Epithelial cell of proximal tubule (primary cell): Measurements from ENCODE around the gene TES. TPM values are rescaled to one million over a fixed set of nuclear protein-coding genes. Genes with fewer than 3 reads are reported as not detected.
"Not testable (repeated sequence)": the region's sequence is repeated elsewhere in the genome, so short reads cannot be mapped to it uniquely, and the experiment has no call there.

ENCODE experiments used
- DNase-seq: peaks from one replicate; pipeline ENCODE4 v3.0.0-alpha.2; 2011; ENCODE audit warnings: low read depth
- H3K4me3 ChIP-seq: 2 replicates; pipeline ENCODE4 v1.5.1; 2011; ENCODE audit warnings: low read depth, mild to moderate bottlenecking, low read length
- CTCF ChIP-seq: conservative IDR thresholded peaks from 2 replicates; pipeline ENCODE4 v1.5.1; 2012; ENCODE audit warnings: low read depth, mild to moderate bottlenecking, low read length
- total RNA-seq: library from RNA; depleted of rRNA; stranded (reverse); fragments of >200 nt; gene quantifications from 2 replicates; pipeline ENCODE4 v1.2.3, GENCODE V29; 2015

TES gene
- total RNA-seq, 1 donor from 2014 or later = 174 TPM

- TF ChIP-seq CTCF = no peak
- H3K4me3 ChIP-seq = no peak overlapping the region
- no peak for DNase-seq
These were observed 74.9 kb downstream of the TES start for GRCh38 chr7:116285252-116285651.

GRCh38 chr7:116290740-116291139 lies 80.4 kb downstream of the TES start:
- TF ChIP-seq CTCF = peak; percentile 29
- H3K4me3 ChIP-seq = no peak overlapping the region
- DNase-seq = no peak

- TF ChIP-seq CTCF = no peak
- no peak for DNase-seq
- H3K4me3 ChIP-seq = no peak overlapping the region
These were observed 81.6 kb downstream of the TES start for GRCh38 chr7:116291937-116292336.

GRCh38 chr7:116292381-116292780 lies 82.0 kb downstream of the TES start:
- H3K4me3 ChIP-seq = no peak overlapping the region
- no peak for DNase-seq
- TF ChIP-seq CTCF = no peak

- no peak for DNase-seq
- peak; percentile 23 for TF ChIP-seq CTCF
- no peak overlapping the region for H3K4me3 ChIP-seq
These were observed 82.8 kb downstream of the TES start for GRCh38 chr7:116293139-116293538.

- TF ChIP-seq CTCF = no peak
- no peak for DNase-seq
- no peak overlapping the region for H3K4me3 ChIP-seq
These were observed 83.3 kb downstream of the TES start for GRCh38 chr7:116293633-116294032.

GRCh38 chr7:116295903-116296302 lies 85.6 kb downstream of the TES start:
- not testable (repeated sequence) for DNase-seq, H3K4me3 ChIP-seq

GRCh38 chr7:116298055-116298454 lies 87.7 kb downstream of the TES start:
- TF ChIP-seq CTCF = no peak
- no peak for DNase-seq

More at GRCh38 chr7:116298055-116298454, 87.7 kb downstream of the TES start:
- no peak overlapping the region for H3K4me3 ChIP-seq
